SK-N-SH (cell line): Measurements from ENCODE around the gene TYW1B.

Source experiments
- CTCF ChIP-seq: fragments of 200-600 bp; sonication (generic); IDR thresholded peaks from 2 replicates; pipeline ENCODE4 v1.6.1; 2017; ENCODE audit warnings: antibody characterized with exemption, mild to moderate bottlenecking, moderate library complexity
- ELF1 ChIP-seq: IDR thresholded peaks from 2 replicates; pipeline ENCODE4 v1.4.0; 2012
- EP300 ChIP-seq, 2 experiments: IDR thresholded peaks; 2 replicates each; pipeline versions ENCODE4 v1.4.0 to v1.6.1; 2012; ENCODE audit warnings: borderline replicate concordance in 1 of 2, low read depth in 1 of 2, low read length in 1 of 2
- FOSL2 ChIP-seq: IDR thresholded peaks from 2 replicates; pipeline ENCODE4 v1.4.0; 2012; ENCODE audit warnings: low read depth, mild to moderate bottlenecking, moderate library complexity, borderline replicate concordance
- NFIC ChIP-seq: IDR thresholded peaks from 2 replicates; pipeline ENCODE4 v1.4.0; 2012; ENCODE audit warnings: borderline replicate concordance
- USF2 ChIP-seq: fragments of 150-350 bp; IDR thresholded peaks from 2 replicates; pipeline ENCODE4 v1.6.1; 2017; ENCODE audit warnings: antibody characterized with exemption, low read length, low read depth, borderline replicate concordance
- YY1 ChIP-seq: IDR thresholded peaks from 2 replicates; pipeline ENCODE4 v1.4.0; 2012; ENCODE audit warnings: low read depth, mild to moderate bottlenecking
- TF ChIP-seq, protein P1 (sequence below): fragments of 150-350 bp; IDR thresholded peaks from 2 replicates; pipeline ENCODE4 v1.6.1; 2016; ENCODE audit warnings: mild to moderate bottlenecking, low read depth, low read length
- TF ChIP-seq, protein P2 (sequence below): IDR thresholded peaks from 2 replicates; pipeline ENCODE4 v1.6.1; 2012; ENCODE audit warnings: mild to moderate bottlenecking, low read depth, low read length, moderate library complexity

DNA sequence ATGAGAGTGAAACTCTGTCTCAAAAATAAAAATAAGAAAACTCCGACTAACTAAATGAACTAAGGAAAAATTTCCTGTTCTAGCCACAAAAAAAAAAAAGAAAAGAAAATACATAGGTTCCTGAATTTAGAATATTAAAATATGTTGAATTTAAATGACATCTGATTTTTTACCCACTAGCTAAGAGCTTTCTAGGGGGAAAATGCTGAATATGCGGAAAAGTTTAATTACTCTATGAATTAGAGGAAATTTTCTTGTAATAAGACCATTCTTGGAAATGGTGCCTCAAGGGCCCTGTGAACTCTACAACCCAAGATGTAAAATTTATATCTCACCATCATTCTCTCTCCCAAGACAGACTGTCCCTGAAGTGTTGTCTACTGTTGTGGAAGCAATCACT, 250.9 kb downstream of the TYW1B start:
- no peak for TF ChIP-seq CTCF
- TF ChIP-seq, protein P1, sequence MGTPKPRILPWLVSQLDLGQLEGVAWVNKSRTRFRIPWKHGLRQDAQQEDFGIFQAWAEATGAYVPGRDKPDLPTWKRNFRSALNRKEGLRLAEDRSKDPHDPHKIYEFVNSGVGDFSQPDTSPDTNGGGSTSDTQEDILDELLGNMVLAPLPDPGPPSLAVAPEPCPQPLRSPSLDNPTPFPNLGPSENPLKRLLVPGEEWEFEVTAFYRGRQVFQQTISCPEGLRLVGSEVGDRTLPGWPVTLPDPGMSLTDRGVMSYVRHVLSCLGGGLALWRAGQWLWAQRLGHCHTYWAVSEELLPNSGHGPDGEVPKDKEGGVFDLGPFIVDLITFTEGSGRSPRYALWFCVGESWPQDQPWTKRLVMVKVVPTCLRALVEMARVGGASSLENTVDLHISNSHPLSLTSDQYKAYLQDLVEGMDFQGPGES: no peak
- TF ChIP-seq FOSL2: no peak
- no peak for TF ChIP-seq ELF1
- TF ChIP-seq EP300 (IDR thresholded peaks at IDR 0.05; ENCODE audit: borderline replicate concordance in 1 of 2, low read depth in 1 of 2, low read length in 1 of 2): no peak
- TF ChIP-seq USF2: no peak
- TF ChIP-seq, protein P2, sequence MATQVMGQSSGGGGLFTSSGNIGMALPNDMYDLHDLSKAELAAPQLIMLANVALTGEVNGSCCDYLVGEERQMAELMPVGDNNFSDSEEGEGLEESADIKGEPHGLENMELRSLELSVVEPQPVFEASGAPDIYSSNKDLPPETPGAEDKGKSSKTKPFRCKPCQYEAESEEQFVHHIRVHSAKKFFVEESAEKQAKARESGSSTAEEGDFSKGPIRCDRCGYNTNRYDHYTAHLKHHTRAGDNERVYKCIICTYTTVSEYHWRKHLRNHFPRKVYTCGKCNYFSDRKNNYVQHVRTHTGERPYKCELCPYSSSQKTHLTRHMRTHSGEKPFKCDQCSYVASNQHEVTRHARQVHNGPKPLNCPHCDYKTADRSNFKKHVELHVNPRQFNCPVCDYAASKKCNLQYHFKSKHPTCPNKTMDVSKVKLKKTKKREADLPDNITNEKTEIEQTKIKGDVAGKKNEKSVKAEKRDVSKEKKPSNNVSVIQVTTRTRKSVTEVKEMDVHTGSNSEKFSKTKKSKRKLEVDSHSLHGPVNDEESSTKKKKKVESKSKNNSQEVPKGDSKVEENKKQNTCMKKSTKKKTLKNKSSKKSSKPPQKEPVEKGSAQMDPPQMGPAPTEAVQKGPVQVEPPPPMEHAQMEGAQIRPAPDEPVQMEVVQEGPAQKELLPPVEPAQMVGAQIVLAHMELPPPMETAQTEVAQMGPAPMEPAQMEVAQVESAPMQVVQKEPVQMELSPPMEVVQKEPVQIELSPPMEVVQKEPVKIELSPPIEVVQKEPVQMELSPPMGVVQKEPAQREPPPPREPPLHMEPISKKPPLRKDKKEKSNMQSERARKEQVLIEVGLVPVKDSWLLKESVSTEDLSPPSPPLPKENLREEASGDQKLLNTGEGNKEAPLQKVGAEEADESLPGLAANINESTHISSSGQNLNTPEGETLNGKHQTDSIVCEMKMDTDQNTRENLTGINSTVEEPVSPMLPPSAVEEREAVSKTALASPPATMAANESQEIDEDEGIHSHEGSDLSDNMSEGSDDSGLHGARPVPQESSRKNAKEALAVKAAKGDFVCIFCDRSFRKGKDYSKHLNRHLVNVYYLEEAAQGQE: no peak
- TF ChIP-seq YY1: no peak
- TF ChIP-seq NFIC: no peak
